ENCODE data around the gene CBARP.
"Not testable (repeated sequence)": the region's sequence is repeated elsewhere in the genome, so short reads cannot be mapped to it uniquely, and the experiment has no call there.

DNA sequence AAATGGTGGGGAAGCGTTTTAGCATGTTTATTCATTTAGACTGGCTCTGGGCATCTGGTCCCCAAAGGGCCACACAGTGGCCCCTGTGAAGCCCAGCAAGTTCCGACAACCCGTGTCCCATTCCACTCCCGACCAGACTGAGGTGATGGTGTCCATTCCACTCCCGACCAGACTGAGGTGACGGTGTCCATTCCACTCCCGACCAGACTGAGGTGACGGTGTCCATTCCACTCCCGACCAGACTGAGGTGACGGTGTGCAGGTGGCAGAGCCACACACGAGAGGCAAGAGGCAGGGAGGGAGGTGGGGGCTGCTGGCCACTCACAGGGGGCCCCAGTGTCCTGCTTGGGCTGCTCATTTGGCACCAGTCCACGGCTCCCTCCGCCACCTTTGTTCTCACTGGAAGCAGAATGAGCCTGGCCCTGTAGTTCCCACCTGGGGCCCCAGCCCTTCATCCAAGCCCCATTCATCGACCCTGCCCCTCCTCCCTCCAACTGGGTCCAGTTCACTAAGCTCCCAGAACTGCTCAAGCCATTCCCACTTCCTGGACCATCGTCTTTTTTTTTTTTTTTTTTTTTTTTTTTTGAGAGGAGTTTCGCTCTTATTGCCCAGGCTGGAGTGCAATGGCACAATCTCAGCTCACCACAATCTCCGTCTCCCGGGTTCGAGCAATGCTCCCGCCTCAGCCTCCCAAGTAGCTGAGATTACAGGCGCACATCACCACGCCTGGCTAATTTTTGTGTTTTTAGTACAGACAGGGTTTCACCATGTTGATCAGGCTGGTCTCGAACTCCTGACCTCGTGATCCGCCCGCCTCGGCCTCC is 8.7 kb upstream of the CBARP start:
- TF ChIP-seq CTCF, POLR2A (IDR thresholded peaks at IDR 0.05): not testable (repeated sequence)
